Breast epithelium (tissue), 4 donors: ENCODE data around the gene LITAF. TPM values are rescaled to one million over a fixed set of nuclear protein-coding genes. Genes with fewer than 3 reads are reported as not detected.

ENCODE experiments used
- DNase-seq, 2 donors: peaks; one replicate each; pipeline ENCODE4 v3.0.0-alpha.2; 2019; ENCODE audit warnings: low spot score in 2 of 2
- H3K27ac ChIP-seq, 2 donors: fragments of 200-600 bp; sonication (generic) in 1 of 2; one replicate each; pipeline ENCODE4 v1.5.1; 2016 to 2019; ENCODE audit warnings: mild to moderate bottlenecking in 1 of 2
- H3K27me3 ChIP-seq, 2 donors: fragments of 200-600 bp; sonication (generic) in 1 of 2; one replicate each; pipeline versions ENCODE4 v1.5.1 to v1.6.0; 2017 to 2019; ENCODE audit warnings: control low read depth in 1 of 2, mild to moderate bottlenecking in 1 of 2
- H3K36me3 ChIP-seq: fragments of 200-600 bp; one replicate; pipeline ENCODE4 v1.5.1; 2019
- H3K4me1 ChIP-seq, 2 donors: fragments of 200-600 bp; sonication (generic); one replicate each; pipeline ENCODE4 v1.5.1; 2016 to 2019; ENCODE audit warnings: control low read depth in 1 of 2
- H3K4me3 ChIP-seq, 3 donors: fragments of 200-600 bp; sonication (generic); 1 replicate in 2 of 3; 2 replicates in 1 of 3; pipeline ENCODE4 v1.5.1; 2016 to 2019; ENCODE audit warnings: mild to moderate bottlenecking in 3 of 3, moderate library complexity in 2 of 3
- H3K9me3 ChIP-seq, 2 donors: fragments of 200-600 bp; sonication (generic) in 1 of 2; one replicate each; pipeline ENCODE4 v1.5.1; 2016 to 2019; ENCODE audit warnings: control low read depth in 1 of 2
- CTCF ChIP-seq, 3 donors: fragments of 450-650 bp; IDR thresholded peaks; one replicate each; pipeline ENCODE4 v1.5.1; 2016 to 2017; ENCODE audit warnings: antibody characterized with exemption in 3 of 3, mild to moderate bottlenecking in 3 of 3, moderate library complexity in 3 of 3
- POLR2A ChIP-seq: fragments of 450-650 bp; IDR thresholded peaks from one replicate; pipeline ENCODE4 v1.6.1; 2016; ENCODE audit warnings: antibody characterized with exemption, mild to moderate bottlenecking, moderate library complexity
- POLR2AphosphoS5 ChIP-seq, 3 donors: sonication (generic); formaldehyde crosslinking; IDR thresholded peaks; one replicate each; pipeline ENCODE4 v1.6.1; 2017; ENCODE audit warnings: antibody characterized with exemption in 3 of 3
- intact Hi-C: fragments of 100-400 bp; cut with DNase I; formaldehyde crosslinking; loops from one replicate; pipeline ENCODE4 v1.15.1; 2023; ENCODE audit warnings: low total_unique reads
- total RNA-seq, 3 donors: library from RNA; depleted of rRNA; stranded (reverse); fragments of >200 nt; gene quantifications; one replicate each; pipeline ENCODE4 v1.1.0, GENCODE V29; 2016

Gene LITAF
- total RNA-seq, 3 donors from 2014 or later: 50.6 to 109 (median 59.0) TPM

- intact Hi-C loops: no loop called here
- no peak overlapping the region for H3K4me3 ChIP-seq
- no peak for DNase-seq
- no peaks in the 10 kb centered on the region for H3K9me3 ChIP-seq
- H3K36me3 ChIP-seq: no peaks in the 10 kb centered on the region
- H3K4me1 ChIP-seq: no peaks in the 10 kb centered on the region
- TF ChIP-seq POLR2A (no peak), POLR2AphosphoS5 (IDR thresholded peaks at IDR 0.05) (no peak), CTCF (IDR thresholded peaks at IDR 0.05) (no peak)
- H3K27me3 ChIP-seq: no peaks in the 10 kb centered on the region
- H3K27ac ChIP-seq: no peak overlapping the region
Measured at GRCh38 chr16:11511801-11512200, 74.9 kb downstream of the LITAF start.

- H3K4me3 ChIP-seq: no peak overlapping the region
- intact Hi-C loops: no loop called here
- H3K27me3 ChIP-seq: no peaks in the 10 kb centered on the region
- no peak for TF ChIP-seq CTCF (IDR thresholded peaks at IDR 0.05)
- no peak for TF ChIP-seq POLR2A
- TF ChIP-seq POLR2AphosphoS5 (IDR thresholded peaks at IDR 0.05): no peak
- no peak overlapping the region for H3K27ac ChIP-seq
- no peaks in the 10 kb centered on the region for H3K36me3 ChIP-seq
- H3K4me1 ChIP-seq: no peaks in the 10 kb centered on the region
- H3K9me3 ChIP-seq: no peaks in the 10 kb centered on the region
- no peak for DNase-seq
Measured at GRCh38 chr16:11511328-11511727, 75.4 kb downstream of the LITAF start.

GRCh38 chr16:11510178-11510973, 76.3 kb downstream of the LITAF start:
- intact Hi-C loops: no loop called here
- Histone ChIP-seq H3K27me3 (no peaks in the 10 kb centered on the region), H3K9me3 (no peaks in the 10 kb centered on the region), H3K4me3 (no peak overlapping the region), H3K4me1 (no peaks in the 10 kb centered on the region), H3K36me3 (no peaks in the 10 kb centered on the region), H3K27ac (no peak overlapping the region)
- TF ChIP-seq POLR2AphosphoS5 (IDR thresholded peaks at IDR 0.05) (no peak), CTCF (IDR thresholded peaks at IDR 0.05) (no peak), POLR2A (no peak)
- DNase-seq: no peak

GRCh38 chr16:11507991-11508390, 78.7 kb downstream of the LITAF start:
- Histone ChIP-seq H3K27ac (no peak overlapping the region), H3K36me3 (no peaks in the 10 kb centered on the region), H3K4me1 (peaks cover 0 to 5% of the 10 kb centered on the region in 2 donors), H3K27me3 (no peaks in the 10 kb centered on the region), H3K4me3 (no peak overlapping the region), H3K9me3 (no peaks in the 10 kb centered on the region)
- intact Hi-C loops: no loop called here
- TF ChIP-seq CTCF (IDR thresholded peaks at IDR 0.05) (no peak), POLR2A (no peak), POLR2AphosphoS5 (IDR thresholded peaks at IDR 0.05) (no peak)
- no peak for DNase-seq

GRCh38 chr16:11507350-11507749, 79.4 kb downstream of the LITAF start:
- Histone ChIP-seq H3K27me3 (no peaks in the 10 kb centered on the region), H3K4me3 (no peak overlapping the region), H3K9me3 (no peaks in the 10 kb centered on the region), H3K4me1 (peaks cover 0 to 5% of the 10 kb centered on the region in 2 donors), H3K27ac (no peak overlapping the region), H3K36me3 (no peaks in the 10 kb centered on the region)
- no peak for DNase-seq
- intact Hi-C loops: no loop called here
- TF ChIP-seq POLR2AphosphoS5 (IDR thresholded peaks at IDR 0.05): no peak
- no peak for TF ChIP-seq CTCF (IDR thresholded peaks at IDR 0.05)
- no peak for TF ChIP-seq POLR2A
